ENCODE results near the gene SUGP2.

DNA sequence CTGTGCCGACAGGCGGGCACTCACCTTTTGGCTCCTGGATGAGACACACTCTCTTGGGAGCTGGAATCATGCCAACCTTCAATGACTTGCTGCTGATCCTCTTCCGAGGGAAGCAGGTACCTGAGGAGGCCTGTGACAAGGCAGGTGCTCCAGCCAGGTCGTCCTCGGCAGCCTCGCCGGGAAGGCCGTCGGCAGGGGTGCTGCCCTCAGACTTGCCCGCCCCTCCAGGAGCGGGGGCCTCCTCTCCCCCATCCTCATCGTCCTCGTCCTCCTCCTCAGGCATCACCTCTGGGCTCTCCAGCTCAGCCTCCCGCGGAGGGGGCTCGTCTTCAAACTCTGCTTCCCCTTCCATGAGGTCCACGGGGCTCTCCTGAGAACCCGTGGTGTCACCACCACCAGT lies 29.2 kb downstream of the SUGP2 start:
- TF ChIP-seq, protein P1, sequence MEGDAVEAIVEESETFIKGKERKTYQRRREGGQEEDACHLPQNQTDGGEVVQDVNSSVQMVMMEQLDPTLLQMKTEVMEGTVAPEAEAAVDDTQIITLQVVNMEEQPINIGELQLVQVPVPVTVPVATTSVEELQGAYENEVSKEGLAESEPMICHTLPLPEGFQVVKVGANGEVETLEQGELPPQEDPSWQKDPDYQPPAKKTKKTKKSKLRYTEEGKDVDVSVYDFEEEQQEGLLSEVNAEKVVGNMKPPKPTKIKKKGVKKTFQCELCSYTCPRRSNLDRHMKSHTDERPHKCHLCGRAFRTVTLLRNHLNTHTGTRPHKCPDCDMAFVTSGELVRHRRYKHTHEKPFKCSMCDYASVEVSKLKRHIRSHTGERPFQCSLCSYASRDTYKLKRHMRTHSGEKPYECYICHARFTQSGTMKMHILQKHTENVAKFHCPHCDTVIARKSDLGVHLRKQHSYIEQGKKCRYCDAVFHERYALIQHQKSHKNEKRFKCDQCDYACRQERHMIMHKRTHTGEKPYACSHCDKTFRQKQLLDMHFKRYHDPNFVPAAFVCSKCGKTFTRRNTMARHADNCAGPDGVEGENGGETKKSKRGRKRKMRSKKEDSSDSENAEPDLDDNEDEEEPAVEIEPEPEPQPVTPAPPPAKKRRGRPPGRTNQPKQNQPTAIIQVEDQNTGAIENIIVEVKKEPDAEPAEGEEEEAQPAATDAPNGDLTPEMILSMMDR (IDR thresholded peaks at IDR 0.05): no peak
- TF ChIP-seq POLR2A (IDR thresholded peaks at IDR 0.05): no peak
